HCT116 (cell line): ENCODE data around the gene DGKG. TPM values are rescaled to one million over a fixed set of nuclear protein-coding genes. Genes with fewer than 3 reads are reported as not detected.

Experiments used
- ATAC-seq: fragments of 200-7000 bp; cut with Tn5 transposase; 2 replicates; pipeline ENCODE4 v1.9.1; 2020; ENCODE audit warnings: mild to moderate bottlenecking, moderate library complexity
- BruUV-seq: library from RNA; stranded (reverse); fragments of 400-500 nt; replicated peaks from 2 replicates; lab custom pipeline; 2021; lab: Mats Ljungman, UMichigan
- CTCF ChIA-PET: fragments of 300-600 bp; sonication (Branson Sonifier 250); formaldehyde crosslinking; loops from one replicate; lab custom pipeline; 2021; ENCODE audit warnings: antibody characterized with exemption; lab: Charles Lee
- POLR2A ChIA-PET: fragments of 300-600, 350-600 bp; sonication (Branson Sonifier 250); formaldehyde crosslinking; loops from one replicate; lab custom pipeline; 2021; ENCODE audit warnings: antibody characterized with exemption; lab: Charles Lee
- RAD21 ChIA-PET, 2 experiments: fragments of 300-600 bp; sonication (Branson Sonifier 250); formaldehyde crosslinking; loops; one replicate each; lab custom pipeline; 2023; ENCODE audit warnings: low total read pairs in 2 of 2; ENCODE audit not compliant: uncharacterized antibody in 2 of 2, unreplicated experiment in 2 of 2, low non-redundant PET in 1 of 2; lab: Charles Lee
- DNase-seq: peaks from one replicate; pipeline ENCODE4 v3.0.0-alpha.2; 2010; ENCODE audit warnings: low read depth, low spot score
- H2AFZ ChIP-seq: fragments of 200-600 bp; shearing (Covaris generic), sonication (generic); 2 replicates; pipeline ENCODE4 v1.6.1; 2017; ENCODE audit warnings: low read depth, mixed run types, mixed read lengths, antibody characterized with exemption, low read length; ENCODE audit not compliant: poor library complexity, severe bottlenecking
- H3K27ac ChIP-seq: 2 replicates; pipeline ENCODE4 v1.5.1; 2012; ENCODE audit warnings: low read depth, low read length
- H3K27me3 ChIP-seq: fragments of 200-600 bp; sonication (generic); 2 replicates; pipeline ENCODE4 v1.6.1; 2016; ENCODE audit warnings: mixed run types, low read length, mixed read lengths; ENCODE audit not compliant: insufficient read depth
- H3K36me3 ChIP-seq, 2 experiments: fragments of 200-500 bp in 1 of 2; fragments of 200-600 bp in 1 of 2; sonication (Bioruptor generic) in 1 of 2; sonication (generic) in 1 of 2; 2 replicates each; pipeline versions ENCODE4 v1.5.1 to v1.6.1; 2014 to 2016; ENCODE audit warnings: low read length in 2 of 2, inconsistent platforms in 1 of 2, mixed read lengths in 1 of 2, mixed run types in 1 of 2; ENCODE audit not compliant: insufficient read depth in 2 of 2, control insufficient read depth in 1 of 2
- H3K4me1 ChIP-seq, 2 experiments: fragments of 200-600 bp in 1 of 2; sonication (generic) in 1 of 2; 2 replicates each; pipeline versions ENCODE4 v1.5.1 to v1.6.1; 2012 to 2017; ENCODE audit warnings: low read length in 2 of 2, inconsistent platforms in 1 of 2, mild to moderate bottlenecking in 1 of 2, mixed read lengths in 1 of 2, mixed run types in 1 of 2, moderate library complexity in 1 of 2; ENCODE audit not compliant: insufficient read depth in 2 of 2, control insufficient read depth in 1 of 2
- H3K4me2 ChIP-seq: fragments of 200-600 bp; sonication (generic); 2 replicates; pipeline ENCODE4 v1.6.1; 2017; ENCODE audit warnings: mixed run types, low read length, mixed read lengths
- H3K4me3 ChIP-seq, 2 experiments: fragments of 200-600 bp in 1 of 2; sonication (generic) in 1 of 2; replicated peaks in 1 of 2; 2 replicates each; pipeline ENCODE4 v1.5.1; 2011 to 2016; ENCODE audit warnings: low read length in 2 of 2, control low read depth in 1 of 2, low read depth in 1 of 2, mild to moderate bottlenecking in 1 of 2, mixed read lengths in 1 of 2, mixed run types in 1 of 2
- H3K79me2 ChIP-seq: fragments of 200-600 bp; sonication (generic); 2 replicates; pipeline ENCODE4 v1.6.1; 2017; ENCODE audit warnings: mild to moderate bottlenecking, mixed run types, low read length, moderate library complexity, mixed read lengths; ENCODE audit not compliant: insufficient read depth
- H3K9ac ChIP-seq: fragments of 200-600 bp; sonication (generic); 2 replicates; pipeline ENCODE4 v1.6.1; 2016; ENCODE audit warnings: low read length, mixed read lengths
- H3K9me2 ChIP-seq: fragments of 200-600 bp; sonication (generic), shearing (Covaris generic); 2 replicates; pipeline ENCODE4 v1.6.1; 2017; ENCODE audit warnings: mixed run types, mild to moderate bottlenecking, moderate library complexity; ENCODE audit not compliant: insufficient read depth
- H3K9me3 ChIP-seq, 2 experiments: fragments of 200-500 bp in 1 of 2; fragments of 200-600 bp in 1 of 2; sonication (Bioruptor generic) in 1 of 2; sonication (generic) in 1 of 2; 2 replicates each; pipeline ENCODE4 v1.6.1; 2014 to 2017; ENCODE audit warnings: low read length in 2 of 2, mixed read lengths in 2 of 2, inconsistent platforms in 1 of 2, low read depth in 1 of 2, mild to moderate bottlenecking in 1 of 2, mixed run types in 1 of 2, moderate library complexity in 1 of 2; ENCODE audit not compliant: control insufficient read depth in 1 of 2, insufficient read depth in 1 of 2
- H4K20me1 ChIP-seq: fragments of 200-600 bp; sonication (generic), shearing (Covaris generic); 2 replicates; pipeline ENCODE4 v1.6.1; 2017; ENCODE audit warnings: mixed run types, mild to moderate bottlenecking, moderate library complexity; ENCODE audit not compliant: insufficient read depth
- ATF3 ChIP-seq: IDR thresholded peaks from 2 replicates; pipeline ENCODE4 v1.6.1; 2012
- CBX3 ChIP-seq: IDR thresholded peaks from 2 replicates; pipeline ENCODE4 v1.6.1; 2012; ENCODE audit warnings: low read depth
- CTCF ChIP-seq, 3 experiments: fragments of 200-600 bp in 1 of 3; sonication (generic) in 1 of 3; IDR thresholded peaks in 2 of 3; conservative IDR thresholded peaks in 1 of 3; 2 replicates each; pipeline ENCODE4 v1.5.1; 2012 to 2017; ENCODE audit warnings: low read depth in 2 of 3, low read length in 2 of 3, antibody characterized with exemption in 1 of 3, borderline replicate concordance in 1 of 3, control low read depth in 1 of 3, mild to moderate bottlenecking in 1 of 3, mixed read lengths in 1 of 3, mixed run types in 1 of 3, moderate library complexity in 1 of 3; ENCODE audit not compliant: insufficient read depth in 1 of 3
- EZH2 ChIP-seq: fragments of 200-600 bp; sonication (generic); IDR thresholded peaks from 2 replicates; pipeline ENCODE4 v1.6.1; 2017; ENCODE audit warnings: antibody characterized with exemption, mixed run types
- FOSL1 ChIP-seq: IDR thresholded peaks from 2 replicates; pipeline ENCODE4 v1.6.1; 2012; ENCODE audit warnings: low read depth
- POLR2A ChIP-seq: IDR thresholded peaks from 2 replicates; pipeline ENCODE4 v1.7.0; 2011; ENCODE audit warnings: borderline replicate concordance; ENCODE audit not compliant: insufficient read depth, insufficient read length; ENCODE audit errors: extremely low read depth
- SIN3A ChIP-seq: IDR thresholded peaks from 2 replicates; pipeline ENCODE4 v1.6.1; 2012; ENCODE audit warnings: low read depth
- SRF ChIP-seq: IDR thresholded peaks from 2 replicates; pipeline ENCODE4 v1.6.1; 2012; ENCODE audit warnings: low read depth
- intact Hi-C: fragments of 100-400 bp; cut with micrococcal nuclease; formaldehyde crosslinking; loops from 2 replicates; pipeline ENCODE4 v1.10.0; 2022
- total RNA-seq: library from RNA; stranded (reverse); gene quantifications from one replicate; pipeline ENCODE4 v1.2.1, GENCODE V29; 2021; ENCODE audit not compliant: unreplicated experiment
- TF ChIP-seq, protein P1 (sequence below): IDR thresholded peaks from 2 replicates; pipeline ENCODE4 v1.6.1; 2012
- TF ChIP-seq, protein P2 (sequence below): IDR thresholded peaks from 2 replicates; pipeline ENCODE4 v1.6.1; 2012; ENCODE audit warnings: low read depth

DGKG gene
- total RNA-seq, 1 experiment from 2014 or later = 4.8 TPM

DNA sequence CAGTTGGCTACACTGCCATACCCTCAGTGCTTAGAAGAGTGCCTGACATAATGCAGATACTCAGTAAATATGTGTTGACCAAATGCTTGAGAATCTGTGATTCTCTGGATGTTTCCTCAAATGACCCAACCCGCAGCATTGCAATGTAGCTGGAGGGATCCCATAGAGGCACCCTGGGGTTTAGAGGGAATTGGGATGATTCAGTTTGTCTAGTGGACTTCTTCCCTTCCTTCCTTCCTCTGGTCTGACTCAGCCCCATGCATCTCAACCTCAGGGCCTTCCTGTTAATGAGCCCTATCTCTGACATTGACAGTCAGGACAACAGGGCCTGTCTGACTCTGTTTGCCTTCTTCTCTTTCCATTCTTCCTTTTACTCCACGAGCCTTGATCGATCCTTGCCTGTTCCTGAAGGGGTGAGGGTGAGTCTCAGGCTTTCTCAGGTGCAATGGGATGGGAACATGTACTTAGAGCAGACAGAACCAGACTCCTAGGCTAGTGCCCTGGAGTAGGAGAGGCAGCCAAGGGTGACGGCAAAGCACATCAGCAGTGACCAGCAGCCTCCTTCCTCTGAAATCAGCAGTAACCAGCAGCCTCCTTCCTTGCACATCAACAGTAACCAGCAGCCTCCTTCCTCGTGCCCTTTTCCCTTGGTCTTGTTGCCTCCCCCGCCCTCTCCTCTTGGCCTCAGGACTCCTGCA is 78.2 kb downstream of the DGKG start (continued):
- no peak for TF ChIP-seq POLR2A

DNA sequence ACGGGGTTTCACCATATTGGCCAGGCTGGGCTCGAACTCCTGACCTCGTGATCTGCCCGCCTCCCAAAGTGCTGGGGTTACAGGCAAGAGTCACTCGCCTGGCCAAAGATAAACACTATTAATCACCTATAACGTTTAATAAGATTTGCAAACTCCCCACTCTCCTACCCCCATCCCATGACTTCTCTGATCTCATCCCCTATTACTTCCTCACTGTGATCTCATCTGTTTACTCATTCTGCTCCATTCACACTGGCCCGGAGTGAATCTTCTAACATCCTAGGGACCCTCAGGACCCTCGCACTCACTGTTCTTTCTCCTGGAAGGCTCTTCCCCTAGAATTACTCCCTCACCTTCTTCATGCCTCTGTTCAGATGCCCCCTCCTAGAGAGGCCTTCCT is 78.9 kb downstream of the DGKG start:
- Histone ChIP-seq H2AFZ (no peak overlapping the region), H3K9ac (no peak overlapping the region), H3K36me3 (no peaks in the 10 kb centered on the region), H3K79me2 (no peaks in the 10 kb centered on the region), H3K9me2 (no peaks in the 10 kb centered on the region), H4K20me1 (no peaks in the 10 kb centered on the region), H3K27ac (no peak overlapping the region), H3K4me2 (no peak overlapping the region), H3K27me3 (no peaks in the 10 kb centered on the region), H3K4me1 (no peaks in the 10 kb centered on the region), H3K4me3 (no peak overlapping the region), H3K9me3 (no peaks in the 10 kb centered on the region)
- DNase-seq = no peak
- intact Hi-C loops = no loop called here
- TF ChIP-seq POLR2A (no peak), SIN3A (no peak), SRF (no peak), FOSL1 (no peak), EZH2 (no peak), ATF3 (no peak)
- TF ChIP-seq, protein P1, sequence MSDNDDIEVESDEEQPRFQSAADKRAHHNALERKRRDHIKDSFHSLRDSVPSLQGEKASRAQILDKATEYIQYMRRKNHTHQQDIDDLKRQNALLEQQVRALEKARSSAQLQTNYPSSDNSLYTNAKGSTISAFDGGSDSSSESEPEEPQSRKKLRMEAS = no peak
- RAD21 ChIA-PET = no interaction called here
- ATAC-seq = no peak
- CTCF ChIA-PET = no interaction called here
- no TSS peak for BruUV-seq
- POLR2A ChIA-PET = no interaction called here

DNA sequence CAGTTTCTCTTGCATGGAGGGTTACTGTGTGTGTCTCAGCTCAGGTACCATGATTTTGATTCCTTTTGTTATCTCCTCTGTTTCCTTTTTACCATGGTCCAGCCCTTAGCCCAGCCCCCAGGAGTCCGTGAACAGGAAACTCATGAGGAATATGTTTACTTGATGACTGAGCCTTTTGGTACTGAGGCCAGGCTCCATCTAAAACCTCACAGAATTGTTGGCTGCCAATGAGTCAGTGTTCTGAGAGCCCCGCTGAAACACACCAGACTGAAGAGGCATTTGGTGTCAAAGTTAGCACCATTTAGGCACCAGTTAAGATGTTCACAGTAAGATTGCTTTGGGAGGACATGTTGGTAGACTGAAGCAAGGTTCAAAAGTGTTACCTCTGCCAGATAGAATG is 80.9 kb downstream of the DGKG start:
- H2AFZ ChIP-seq = no peak overlapping the region
- no peak overlapping the region for H3K4me3 ChIP-seq
- no TSS peak for BruUV-seq
- no peaks in the 10 kb centered on the region for H3K36me3 ChIP-seq
- H3K4me1 ChIP-seq = peaks cover 0 to 5% of the 10 kb centered on the region in 2 experiments; a peak in 1 of 4 replicates
- H3K4me2 ChIP-seq = no peak overlapping the region
- no peaks in the 10 kb centered on the region for H3K9me3 ChIP-seq
- DNase-seq (no peak), ATAC-seq (no peak)
- no peaks in the 10 kb centered on the region for H3K9me2 ChIP-seq
- RAD21 ChIA-PET = no interaction called here
- CTCF ChIA-PET = interaction anchor here (1.0 to 1.2 kb wide), 2 partner anchors 298 to 338 kb away, joined by 3 to 4 read pairs; no protein-coding TSS in a partner anchor
- H3K9ac ChIP-seq = no peak overlapping the region
- no peaks in the 10 kb centered on the region for H4K20me1 ChIP-seq
- no peaks in the 10 kb centered on the region for H3K79me2 ChIP-seq
- no peaks in the 10 kb centered on the region for H3K27me3 ChIP-seq
- TF ChIP-seq, protein P1 = no peak
- no peak for TF ChIP-seq POLR2A
- TF ChIP-seq, protein P2, sequence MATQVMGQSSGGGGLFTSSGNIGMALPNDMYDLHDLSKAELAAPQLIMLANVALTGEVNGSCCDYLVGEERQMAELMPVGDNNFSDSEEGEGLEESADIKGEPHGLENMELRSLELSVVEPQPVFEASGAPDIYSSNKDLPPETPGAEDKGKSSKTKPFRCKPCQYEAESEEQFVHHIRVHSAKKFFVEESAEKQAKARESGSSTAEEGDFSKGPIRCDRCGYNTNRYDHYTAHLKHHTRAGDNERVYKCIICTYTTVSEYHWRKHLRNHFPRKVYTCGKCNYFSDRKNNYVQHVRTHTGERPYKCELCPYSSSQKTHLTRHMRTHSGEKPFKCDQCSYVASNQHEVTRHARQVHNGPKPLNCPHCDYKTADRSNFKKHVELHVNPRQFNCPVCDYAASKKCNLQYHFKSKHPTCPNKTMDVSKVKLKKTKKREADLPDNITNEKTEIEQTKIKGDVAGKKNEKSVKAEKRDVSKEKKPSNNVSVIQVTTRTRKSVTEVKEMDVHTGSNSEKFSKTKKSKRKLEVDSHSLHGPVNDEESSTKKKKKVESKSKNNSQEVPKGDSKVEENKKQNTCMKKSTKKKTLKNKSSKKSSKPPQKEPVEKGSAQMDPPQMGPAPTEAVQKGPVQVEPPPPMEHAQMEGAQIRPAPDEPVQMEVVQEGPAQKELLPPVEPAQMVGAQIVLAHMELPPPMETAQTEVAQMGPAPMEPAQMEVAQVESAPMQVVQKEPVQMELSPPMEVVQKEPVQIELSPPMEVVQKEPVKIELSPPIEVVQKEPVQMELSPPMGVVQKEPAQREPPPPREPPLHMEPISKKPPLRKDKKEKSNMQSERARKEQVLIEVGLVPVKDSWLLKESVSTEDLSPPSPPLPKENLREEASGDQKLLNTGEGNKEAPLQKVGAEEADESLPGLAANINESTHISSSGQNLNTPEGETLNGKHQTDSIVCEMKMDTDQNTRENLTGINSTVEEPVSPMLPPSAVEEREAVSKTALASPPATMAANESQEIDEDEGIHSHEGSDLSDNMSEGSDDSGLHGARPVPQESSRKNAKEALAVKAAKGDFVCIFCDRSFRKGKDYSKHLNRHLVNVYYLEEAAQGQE = no peak
- no peak for TF ChIP-seq CTCF (IDR thresholded peaks at IDR 0.05 in 2 of 3, conservative IDR thresholded peaks at IDR 0.05 in 1 of 3; ENCODE audit: borderline replicate concordance in 1 of 3, insufficient read depth in 1 of 3, low read depth in 2 of 3, low read length in 2 of 3)
- no peak for TF ChIP-seq CBX3
- no peak for TF ChIP-seq SIN3A
- POLR2A ChIA-PET = no interaction called here
- intact Hi-C loops = no loop called here
- no peak overlapping the region for H3K27ac ChIP-seq
